GM12865 (cell line): Measurements from ENCODE around the gene LMNB1.

ENCODE experiments used
- DNase-seq: peaks from one replicate; pipeline ENCODE4 v3.0.0; 2010; ENCODE audit warnings: low read depth
- H3K4me3 ChIP-seq: 2 replicates; pipeline ENCODE4 v1.5.1; 2011; ENCODE audit warnings: mild to moderate bottlenecking, low read depth, low read length, control low read depth
- TF ChIP-seq, protein P1 (sequence below): IDR thresholded peaks from 2 replicates; pipeline ENCODE4 v1.5.1; 2011; ENCODE audit warnings: low read length, control low read depth, low read depth, inconsistent platforms; ENCODE audit not compliant: insufficient read depth; ENCODE audit errors: missing control alignments

LMNB1 gene

DNA sequence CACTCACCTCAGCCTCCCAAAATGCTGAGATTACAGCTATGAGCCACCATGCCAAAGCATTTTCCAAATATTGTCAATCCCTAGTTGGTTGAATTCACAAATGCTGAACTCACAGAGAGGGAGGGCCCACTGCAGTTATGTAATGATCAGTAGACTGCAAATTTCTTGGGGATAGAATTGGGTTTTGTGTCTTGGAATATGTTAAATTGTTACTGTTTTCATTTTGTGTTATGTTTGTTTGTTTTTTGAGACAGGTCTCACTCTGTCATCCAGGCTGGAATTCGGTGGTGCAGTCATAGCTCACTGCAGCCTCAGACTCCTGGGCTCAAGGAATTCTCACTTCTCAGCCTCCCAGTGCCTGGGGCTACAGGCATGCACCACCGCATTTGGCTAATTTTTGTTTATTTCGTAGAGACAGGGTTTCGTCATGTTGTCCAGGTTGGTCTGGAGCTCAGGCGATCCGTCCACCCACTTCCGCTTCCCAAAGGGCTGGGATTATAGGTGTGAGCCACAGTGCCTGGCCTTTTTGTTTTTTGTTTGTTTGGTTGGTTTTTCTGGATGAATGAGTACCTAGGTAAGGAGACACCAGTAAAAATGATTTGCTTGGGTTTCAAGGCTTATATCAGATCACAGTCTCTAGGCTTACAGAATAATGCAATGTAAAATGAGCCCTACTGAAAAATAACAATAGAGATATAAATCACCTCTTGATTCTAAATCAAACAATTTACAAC lies 31.5 kb upstream of the LMNB1 start:
- H3K4me3 ChIP-seq: no peak overlapping the region
- DNase-seq: no peak
- TF ChIP-seq, protein P1, sequence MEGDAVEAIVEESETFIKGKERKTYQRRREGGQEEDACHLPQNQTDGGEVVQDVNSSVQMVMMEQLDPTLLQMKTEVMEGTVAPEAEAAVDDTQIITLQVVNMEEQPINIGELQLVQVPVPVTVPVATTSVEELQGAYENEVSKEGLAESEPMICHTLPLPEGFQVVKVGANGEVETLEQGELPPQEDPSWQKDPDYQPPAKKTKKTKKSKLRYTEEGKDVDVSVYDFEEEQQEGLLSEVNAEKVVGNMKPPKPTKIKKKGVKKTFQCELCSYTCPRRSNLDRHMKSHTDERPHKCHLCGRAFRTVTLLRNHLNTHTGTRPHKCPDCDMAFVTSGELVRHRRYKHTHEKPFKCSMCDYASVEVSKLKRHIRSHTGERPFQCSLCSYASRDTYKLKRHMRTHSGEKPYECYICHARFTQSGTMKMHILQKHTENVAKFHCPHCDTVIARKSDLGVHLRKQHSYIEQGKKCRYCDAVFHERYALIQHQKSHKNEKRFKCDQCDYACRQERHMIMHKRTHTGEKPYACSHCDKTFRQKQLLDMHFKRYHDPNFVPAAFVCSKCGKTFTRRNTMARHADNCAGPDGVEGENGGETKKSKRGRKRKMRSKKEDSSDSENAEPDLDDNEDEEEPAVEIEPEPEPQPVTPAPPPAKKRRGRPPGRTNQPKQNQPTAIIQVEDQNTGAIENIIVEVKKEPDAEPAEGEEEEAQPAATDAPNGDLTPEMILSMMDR: no peak

GRCh38 chr5:126746290-126746689 lies 30.6 kb upstream of the LMNB1 start:
- no peak overlapping the region for H3K4me3 ChIP-seq
- no peak for DNase-seq
- TF ChIP-seq, protein P1: no peak

- DNase-seq: no peak
Observed at GRCh38 chr5:126752081-126752785, 24.7 kb upstream of the LMNB1 start.

GRCh38 chr5:126753227-126753626 lies 23.7 kb upstream of the LMNB1 start:
- TF ChIP-seq, protein P1: no peak
- DNase-seq: no peak
- H3K4me3 ChIP-seq: no peak overlapping the region

More at GRCh38 chr5:126752081-126752785, 24.7 kb upstream of the LMNB1 start:
- H3K4me3 ChIP-seq: no peak overlapping the region
- TF ChIP-seq, protein P1: no peak

DNA sequence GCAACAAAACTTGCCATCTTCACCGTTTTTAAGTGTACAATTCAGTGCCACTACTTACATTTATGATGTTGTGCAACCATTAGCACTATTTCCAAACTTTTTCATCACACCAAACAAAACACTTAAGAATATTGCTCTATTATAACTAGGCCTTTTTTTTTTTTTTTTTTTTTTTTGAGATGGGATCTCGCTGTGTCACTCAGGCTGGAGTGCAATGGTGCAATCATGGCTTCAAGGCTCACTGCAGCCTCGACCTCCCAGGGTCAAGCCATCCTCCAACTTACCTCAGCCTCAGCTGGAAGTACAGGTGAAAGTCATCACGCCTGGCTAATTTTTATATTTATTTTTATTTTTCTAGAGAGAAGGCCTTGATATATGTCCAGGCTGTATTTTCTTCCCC lies 22.3 kb upstream of the LMNB1 start:
- H3K4me3 ChIP-seq: no peak overlapping the region
- DNase-seq: no peak
- TF ChIP-seq, protein P1: no peak

GRCh38 chr5:126755593-126755992 lies 21.3 kb upstream of the LMNB1 start:
- TF ChIP-seq, protein P1: no peak
- H3K4me3 ChIP-seq: no peak overlapping the region
- DNase-seq: no peak
